Heart left ventricle (tissue), 16 donors: ENCODE data around the gene LIMD2. TPM values are rescaled to one million over a fixed set of nuclear protein-coding genes. Genes with fewer than 3 reads are reported as not detected.

Experiments used
- ATAC-seq, 4 donors: fragments of 200-7000 bp; cut with Tn5 transposase; one replicate each; pipeline ENCODE4 v1.9.1; 2020 to 2022; ENCODE audit warnings: moderate library complexity in 4 of 4, mild to moderate bottlenecking in 3 of 4, moderate number of reproducible peaks in 1 of 4
- DNase-seq, 5 donors: peaks; one replicate each; pipeline ENCODE4 v3.0.0-alpha.2; 2020
- H3K27ac ChIP-seq, 12 donors: fragments of 200-600 bp; sonication (generic) in 4 of 12; one replicate each; pipeline versions ENCODE4 v1.5.0 to v1.8.0; 2016 to 2022; ENCODE audit warnings: mild to moderate bottlenecking in 2 of 12
- H3K27me3 ChIP-seq, 9 donors: fragments of 200-600 bp; sonication (generic) in 2 of 9; one replicate each; pipeline versions ENCODE4 v1.5.1 to v1.8.0; 2016 to 2022; ENCODE audit warnings: mild to moderate bottlenecking in 3 of 9
- H3K36me3 ChIP-seq, 9 donors: fragments of 200-600 bp; sonication (generic) in 2 of 9; one replicate each; pipeline versions ENCODE4 v1.5.0 to v1.8.0; 2018 to 2022; ENCODE audit warnings: mild to moderate bottlenecking in 2 of 9
- H3K4me1 ChIP-seq, 12 donors: fragments of 200-600 bp; sonication (generic) in 4 of 12; one replicate each; pipeline versions ENCODE4 v1.5.0 to v1.8.0; 2016 to 2022; ENCODE audit warnings: mild to moderate bottlenecking in 3 of 12
- H3K4me3 ChIP-seq, 12 donors: fragments of 200-600 bp; sonication (generic) in 4 of 12; one replicate each; pipeline versions ENCODE4 v1.5.0 to v1.8.0; 2017 to 2022; ENCODE audit warnings: mild to moderate bottlenecking in 9 of 12, moderate library complexity in 4 of 12
- H3K9me3 ChIP-seq, 12 donors: fragments of 200-600 bp; sonication (generic) in 4 of 12; one replicate each; pipeline versions ENCODE4 v1.5.0 to v1.8.0; 2016 to 2022; ENCODE audit warnings: mild to moderate bottlenecking in 1 of 12
- POLR2A ChIP-seq, 2 donors: fragments of 450-650 bp; IDR thresholded peaks; one replicate each; pipeline ENCODE4 v1.6.1; 2017; ENCODE audit warnings: antibody characterized with exemption in 2 of 2, mild to moderate bottlenecking in 2 of 2, moderate library complexity in 2 of 2
- WGBS, 4 donors: extraction: QIAGEN DNeasy Blood & Tissue Kit in 2 of 4; methylation state at CpG; one replicate each; pipeline versions ENCODE4 v1.1.5 to v1.1.7; 2013 to 2018; 5-methylcytosine and 5-hydroxymethylcytosine counted together
- intact Hi-C, 10 donors: fragments of 100-400 bp; cut with DNase I; formaldehyde crosslinking; loops; one replicate each; pipeline versions ENCODE4 v1.11.1 to v1.14.2; 2022
- polyA plus RNA-seq, 2 donors: library from polyadenylated mRNA; stranded (reverse); fragments of 200-250 nt; gene quantifications; one replicate each; pipeline ENCODE4 v1.2.3, GENCODE V29; 2013
- total RNA-seq, 9 donors: library from RNA; depleted of rRNA in 2 of 9; stranded (reverse); fragments of >200 nt in 2 of 9; fragmentation: NEBNext Ultra II Directional in 3 of 9; extraction: Animal tissue kit (Norgen Biotek cat#: 25700) in 3 of 9; gene quantifications; one replicate each; pipeline versions ENCODE4 v1.1.0 to v1.2.4, GENCODE V29; 2016 to 2023
- TF ChIP-seq, protein P1 (sequence below), 12 donors: fragments of 200-600 bp; sonication (generic) in 4 of 12; IDR thresholded peaks; one replicate each; pipeline versions ENCODE4 v1.5.0 to v1.8.0; 2018 to 2022; ENCODE audit warnings: antibody characterized with exemption in 12 of 12, mild to moderate bottlenecking in 5 of 12
- donor health status: ischemic (EF 13 %, LVEDD 7.1; RV severe dilation, severe dysfunction).
- donor health status: healthy with polysubstance abuse.
- donor health status: DM: no; HTN: yes; CAD: no.
- donor health status: DM: no; HTN: no; CAD: no.
- donor health status: ischemic (EF 25% LVEDD 6.9; RV normal size, moderate dysfunction).
- donor health status: ischemic (EF 25% LVEDD 5.7; RV mildly dilated, moderate dysfunction).
- donor health status: healthy.
- donor health status: DM: yes; HTN: yes; CAD: no.
- donor health status: ischemic (EF 35%, LVEDD 5.7; RV mildly dilated, moderate dysfunction).
- donor health status: nonischemic (EF 11% LVEDD 7.7; RV severe dilation, severe dysfunction).
- donor health status: DM: yes; HTN: yes; CAD: no.
- donor health status: PGD.
- donor health status: ischemic (EF 29% LVEDD 5.4; RV normal size, mild dysfunction).
- donor health status: nonischemic (EF 23%, LVEDD 6.1; RV moderate dilation, normal function).

The LIMD2 gene
- total and polyA plus RNA-seq, 11 donors: 1.9 to 48.0 (median 3.5) TPM

DNA sequence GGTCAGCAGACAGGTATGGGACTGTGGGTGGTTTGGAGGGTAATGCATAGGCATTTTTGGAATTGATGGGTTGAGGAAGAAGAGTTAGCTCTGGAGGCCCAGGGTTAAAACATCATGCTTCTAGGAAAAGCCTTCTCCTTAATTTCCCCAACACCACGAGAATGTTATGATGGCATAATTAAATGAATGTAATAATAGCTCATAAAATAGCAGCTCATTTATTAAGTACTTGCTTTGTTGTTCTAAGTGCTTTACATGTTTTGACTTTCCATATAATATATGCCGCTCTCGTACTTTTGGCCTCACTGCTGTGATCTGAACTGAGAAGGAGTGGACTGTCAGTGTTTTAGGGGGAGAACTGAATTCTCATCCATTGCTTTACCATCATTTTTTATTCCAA lies 14.3 kb downstream of the LIMD2 start:
- Histone ChIP-seq H3K4me1 (peaks cover 0 to 28% (median 14%) of the 10 kb centered on the region in 12 donors), H3K4me3 (no peak overlapping the region), H3K27me3 (no peaks in the 10 kb centered on the region), H3K27ac (no peak overlapping the region), H3K9me3 (no peaks in the 10 kb centered on the region), H3K36me3 (peaks cover 0 to 95% (median 86%) of the 10 kb centered on the region in 9 donors)
- ATAC-seq (no peak), DNase-seq (no peak)
- whole genome bisulfite sequencing, 4 donors: 95 to 98% (median 96%) methylated on average over 3 of the region's 3 CpGs
- intact Hi-C loops: loop anchor here in 1 of 10 donors (10.0 kb wide), 1 partner anchor 261 kb away; no protein-coding TSS in a partner anchor
- TF ChIP-seq, protein P1, sequence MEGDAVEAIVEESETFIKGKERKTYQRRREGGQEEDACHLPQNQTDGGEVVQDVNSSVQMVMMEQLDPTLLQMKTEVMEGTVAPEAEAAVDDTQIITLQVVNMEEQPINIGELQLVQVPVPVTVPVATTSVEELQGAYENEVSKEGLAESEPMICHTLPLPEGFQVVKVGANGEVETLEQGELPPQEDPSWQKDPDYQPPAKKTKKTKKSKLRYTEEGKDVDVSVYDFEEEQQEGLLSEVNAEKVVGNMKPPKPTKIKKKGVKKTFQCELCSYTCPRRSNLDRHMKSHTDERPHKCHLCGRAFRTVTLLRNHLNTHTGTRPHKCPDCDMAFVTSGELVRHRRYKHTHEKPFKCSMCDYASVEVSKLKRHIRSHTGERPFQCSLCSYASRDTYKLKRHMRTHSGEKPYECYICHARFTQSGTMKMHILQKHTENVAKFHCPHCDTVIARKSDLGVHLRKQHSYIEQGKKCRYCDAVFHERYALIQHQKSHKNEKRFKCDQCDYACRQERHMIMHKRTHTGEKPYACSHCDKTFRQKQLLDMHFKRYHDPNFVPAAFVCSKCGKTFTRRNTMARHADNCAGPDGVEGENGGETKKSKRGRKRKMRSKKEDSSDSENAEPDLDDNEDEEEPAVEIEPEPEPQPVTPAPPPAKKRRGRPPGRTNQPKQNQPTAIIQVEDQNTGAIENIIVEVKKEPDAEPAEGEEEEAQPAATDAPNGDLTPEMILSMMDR (IDR thresholded peaks at IDR 0.05): no peak
- TF ChIP-seq POLR2A (IDR thresholded peaks at IDR 0.05): no peak

DNA sequence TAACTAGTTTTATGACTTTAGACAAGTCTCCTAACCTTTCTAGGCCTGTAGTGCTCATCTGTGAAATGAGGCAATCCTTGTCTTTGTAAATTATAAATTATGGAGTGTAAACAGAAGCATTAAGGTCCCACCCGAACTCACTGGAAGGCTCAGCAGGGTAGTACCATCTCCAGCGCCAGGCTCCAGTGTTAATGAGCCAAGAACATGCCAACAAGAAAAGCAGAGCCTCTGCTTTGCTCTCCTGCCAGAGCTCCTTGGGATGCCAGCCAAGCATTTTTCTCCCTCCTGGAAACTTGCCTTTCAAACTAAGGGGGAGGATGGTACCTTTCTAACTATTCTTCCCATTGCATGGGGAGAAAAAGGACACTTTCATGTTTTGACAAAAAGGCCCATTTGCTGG lies 14.9 kb downstream of the LIMD2 start:
- Histone ChIP-seq H3K4me1 (peaks cover 0 to 33% (median 14%) of the 10 kb centered on the region in 12 donors), H3K36me3 (peaks cover 0 to 95% (median 85%) of the 10 kb centered on the region in 9 donors), H3K9me3 (no peaks in the 10 kb centered on the region), H3K27ac (no peak overlapping the region), H3K27me3 (no peaks in the 10 kb centered on the region), H3K4me3 (no peak overlapping the region)
- intact Hi-C loops: loop anchor here in 1 of 10 donors (10.0 kb wide), 1 partner anchor 260 kb away; no protein-coding TSS in a partner anchor
- no peak for TF ChIP-seq POLR2A (IDR thresholded peaks at IDR 0.05)
- TF ChIP-seq, protein P1 (IDR thresholded peaks at IDR 0.05): no peak
- 50 to 60% (median 54%) methylated on average over 2 of the region's 2 CpGs for WGBS, 4 donors
- ATAC-seq (peak in 2 of 4 donors; percentile 65 to 67), DNase-seq (no peak)

DNA sequence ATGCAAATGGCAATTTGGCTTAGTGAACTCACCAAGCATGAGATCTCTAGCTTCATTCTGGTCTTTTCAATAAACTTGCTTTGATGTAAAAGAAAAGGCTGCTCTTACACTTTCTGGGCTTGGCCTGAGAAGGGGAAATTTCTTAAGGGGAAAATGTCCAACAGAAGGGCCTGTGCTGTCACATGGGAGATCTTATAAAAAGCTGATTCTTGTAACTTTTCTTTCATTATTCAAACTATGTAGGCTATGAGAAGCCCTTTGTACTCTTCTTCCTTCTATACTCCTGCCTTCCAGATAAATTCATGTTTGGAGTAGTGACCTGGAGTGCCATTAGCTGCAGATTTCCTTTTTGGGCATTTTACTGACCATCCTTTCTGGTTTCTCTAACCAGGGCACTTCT lies 16.9 kb downstream of the LIMD2 start:
- no peaks in the 10 kb centered on the region for H3K9me3 ChIP-seq
- H3K4me3 ChIP-seq: no peak overlapping the region
- peaks cover 0 to 36% (median 16%) of the 10 kb centered on the region in 12 donors for H3K4me1 ChIP-seq
- TF ChIP-seq, protein P1 (IDR thresholded peaks at IDR 0.05): no peak
- TF ChIP-seq POLR2A (IDR thresholded peaks at IDR 0.05): no peak
- peaks cover 0 to 90% (median 77%) of the 10 kb centered on the region in 9 donors for H3K36me3 ChIP-seq
- H3K27ac ChIP-seq: no peak overlapping the region
- intact Hi-C loops: loop anchor here in 1 of 10 donors (10.0 kb wide), 1 partner anchor 258 kb away; no protein-coding TSS in a partner anchor
- no peak for DNase-seq
- no peak for ATAC-seq
- no peaks in the 10 kb centered on the region for H3K27me3 ChIP-seq

DNA sequence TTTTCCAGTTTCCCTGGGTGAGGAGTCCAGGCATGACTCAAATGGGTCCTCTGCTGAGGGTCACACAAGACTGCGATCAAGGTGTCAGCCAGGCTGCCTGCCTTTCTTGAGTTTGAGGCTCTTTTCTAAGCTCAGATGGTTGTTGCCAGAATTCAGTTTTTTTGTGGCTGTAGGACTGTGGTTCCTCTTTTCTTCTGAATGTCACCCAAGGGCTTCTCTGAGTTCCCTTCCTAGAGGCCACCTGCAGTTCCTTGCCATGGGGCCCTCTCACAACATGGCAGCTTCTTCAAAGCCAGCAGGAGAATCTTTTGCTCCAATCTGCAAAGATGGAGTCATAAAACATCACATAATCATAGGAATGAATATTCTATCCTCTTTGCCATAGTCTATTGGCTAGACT lies 17.5 kb downstream of the LIMD2 start:
- Histone ChIP-seq H3K36me3 (peaks cover 0 to 92% (median 81%) of the 10 kb centered on the region in 9 donors), H3K9me3 (no peaks in the 10 kb centered on the region), H3K27me3 (no peaks in the 10 kb centered on the region), H3K27ac (no peak overlapping the region), H3K4me3 (no peak overlapping the region), H3K4me1 (peaks cover 0 to 41% (median 18%) of the 10 kb centered on the region in 12 donors)
- no peak for ATAC-seq
- no peak for TF ChIP-seq POLR2A (IDR thresholded peaks at IDR 0.05)
- 91 to 99% (median 96%) methylated on average over 1 of the region's 1 CpG for WGBS, 4 donors
- intact Hi-C loops: loop anchor here in 1 of 10 donors (10.0 kb wide), 1 partner anchor 258 kb away; no protein-coding TSS in a partner anchor
- no peak for DNase-seq
